Measurements from ENCODE around the gene TGFB2.

The TGFB2 gene

DNA sequence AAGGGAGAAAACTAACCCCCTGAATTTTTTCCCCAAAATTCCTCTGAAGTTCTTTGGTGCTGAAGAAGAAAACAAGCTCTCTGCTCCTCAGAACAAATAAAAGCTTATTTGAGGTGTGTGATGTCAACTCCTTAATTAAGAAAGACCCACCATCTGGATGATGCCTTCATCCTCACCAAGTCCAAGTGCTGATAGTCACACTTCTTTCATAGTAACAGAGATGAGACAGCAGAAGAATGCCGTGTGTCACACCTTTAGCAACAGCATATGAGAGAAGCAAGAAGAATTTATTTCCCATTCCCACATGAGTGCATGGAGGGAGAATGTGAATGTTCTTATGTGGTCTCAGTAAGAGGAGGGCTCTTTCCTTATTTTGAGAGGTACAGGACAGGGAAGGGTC lies 91.2 kb downstream of the TGFB2 start:
- Mint-ChIP-seq H3K36me3 (ENCODE audit: low read depth) (peaks cover 36% of the 10 kb centered on the region), H3K4me1 (peaks cover 16% of the 10 kb centered on the region), H3K9me3 (no peaks in the 10 kb centered on the region), H3K27ac (no peak overlapping the region), H3K27me3 (ENCODE audit: low read depth, poor library complexity) (no peaks in the 10 kb centered on the region), H3K4me3 (no peak overlapping the region)
- TF ChIP-seq, protein P1, sequence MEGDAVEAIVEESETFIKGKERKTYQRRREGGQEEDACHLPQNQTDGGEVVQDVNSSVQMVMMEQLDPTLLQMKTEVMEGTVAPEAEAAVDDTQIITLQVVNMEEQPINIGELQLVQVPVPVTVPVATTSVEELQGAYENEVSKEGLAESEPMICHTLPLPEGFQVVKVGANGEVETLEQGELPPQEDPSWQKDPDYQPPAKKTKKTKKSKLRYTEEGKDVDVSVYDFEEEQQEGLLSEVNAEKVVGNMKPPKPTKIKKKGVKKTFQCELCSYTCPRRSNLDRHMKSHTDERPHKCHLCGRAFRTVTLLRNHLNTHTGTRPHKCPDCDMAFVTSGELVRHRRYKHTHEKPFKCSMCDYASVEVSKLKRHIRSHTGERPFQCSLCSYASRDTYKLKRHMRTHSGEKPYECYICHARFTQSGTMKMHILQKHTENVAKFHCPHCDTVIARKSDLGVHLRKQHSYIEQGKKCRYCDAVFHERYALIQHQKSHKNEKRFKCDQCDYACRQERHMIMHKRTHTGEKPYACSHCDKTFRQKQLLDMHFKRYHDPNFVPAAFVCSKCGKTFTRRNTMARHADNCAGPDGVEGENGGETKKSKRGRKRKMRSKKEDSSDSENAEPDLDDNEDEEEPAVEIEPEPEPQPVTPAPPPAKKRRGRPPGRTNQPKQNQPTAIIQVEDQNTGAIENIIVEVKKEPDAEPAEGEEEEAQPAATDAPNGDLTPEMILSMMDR (IDR thresholded peaks at IDR 0.05) = no peak
- DNase-seq = no peak

DNA sequence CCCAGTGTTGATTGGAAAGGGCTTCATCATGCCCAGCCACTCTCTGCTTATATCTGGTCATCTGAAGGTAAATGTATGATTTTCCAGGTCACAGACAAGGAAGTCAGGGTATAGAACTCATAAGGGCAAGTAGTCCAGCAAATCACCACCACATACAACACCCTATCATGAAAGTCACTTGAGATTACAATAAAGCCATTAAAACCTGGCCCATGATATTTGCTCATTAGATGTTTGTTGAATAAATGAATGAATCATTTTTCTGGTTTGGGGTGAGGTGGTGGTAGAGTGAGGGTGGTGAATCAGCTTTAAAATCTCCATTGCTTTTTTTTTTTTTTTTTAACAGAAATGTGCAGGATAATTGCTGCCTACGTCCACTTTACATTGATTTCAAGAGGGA lies 91.9 kb downstream of the TGFB2 start:
- Mint-ChIP-seq H3K27me3 (ENCODE audit: low read depth, poor library complexity) (no peaks in the 10 kb centered on the region), H3K36me3 (ENCODE audit: low read depth) (peaks cover 36% of the 10 kb centered on the region), H3K9me3 (no peaks in the 10 kb centered on the region), H3K4me1 (peaks cover 16% of the 10 kb centered on the region), H3K27ac (no peak overlapping the region), H3K4me3 (no peak overlapping the region)
- TF ChIP-seq, protein P1 (IDR thresholded peaks at IDR 0.05) = no peak
- no peak for DNase-seq

DNA sequence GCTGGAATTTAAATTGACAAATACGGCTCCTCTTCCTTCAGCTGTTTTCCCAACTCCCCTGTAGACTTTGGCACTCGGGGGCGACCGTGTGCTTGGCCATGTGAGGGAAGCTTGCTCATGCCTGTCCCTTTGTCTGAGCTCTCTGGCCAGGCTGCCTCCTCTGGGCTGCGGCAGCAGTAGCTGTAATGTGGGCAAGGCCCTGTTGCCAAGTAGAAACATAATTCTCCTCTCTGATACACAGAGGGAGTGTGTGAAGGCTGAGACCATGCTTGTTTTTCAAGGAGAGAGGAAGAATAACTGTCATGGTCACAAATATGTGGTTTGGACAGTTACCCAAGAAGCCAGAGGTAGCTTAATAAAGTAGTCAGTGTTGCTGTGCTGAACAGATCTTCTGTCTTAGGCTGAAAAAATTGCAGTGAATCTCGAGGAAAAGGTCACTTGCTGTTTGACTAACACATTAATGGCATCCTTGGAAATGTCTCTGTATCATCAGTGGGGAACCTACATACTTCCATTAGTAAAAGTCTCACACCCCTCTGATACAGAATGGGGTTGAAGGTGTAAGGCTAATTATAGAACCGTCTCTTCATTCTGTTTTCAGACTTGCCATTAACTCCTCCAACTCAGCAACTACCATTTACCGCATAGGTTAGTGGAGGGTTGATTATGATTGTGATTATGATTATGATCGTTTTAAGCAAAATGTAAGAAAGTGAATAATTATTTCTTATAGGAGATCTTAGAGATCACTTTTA lies 94.6 kb downstream of the TGFB2 start:
- no peaks in the 10 kb centered on the region for H3K9me3 Mint-ChIP-seq
- peak; percentile 9 for DNase-seq

DNA sequence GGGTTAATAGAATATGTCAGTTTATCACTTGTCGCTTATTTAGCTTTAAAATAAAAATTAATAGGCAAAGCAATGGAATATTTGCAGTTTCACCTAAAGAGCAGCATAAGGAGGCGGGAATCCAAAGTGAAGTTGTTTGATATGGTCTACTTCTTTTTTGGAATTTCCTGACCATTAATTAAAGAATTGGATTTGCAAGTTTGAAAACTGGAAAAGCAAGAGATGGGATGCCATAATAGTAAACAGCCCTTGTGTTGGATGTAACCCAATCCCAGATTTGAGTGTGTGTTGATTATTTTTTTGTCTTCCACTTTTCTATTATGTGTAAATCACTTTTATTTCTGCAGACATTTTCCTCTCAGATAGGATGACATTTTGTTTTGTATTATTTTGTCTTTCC lies 98.1 kb downstream of the TGFB2 start:
- Mint-ChIP-seq H3K36me3 (ENCODE audit: low read depth) (peaks cover 14% of the 10 kb centered on the region), H3K27ac (no peak overlapping the region), H3K4me1 (peaks cover 5% of the 10 kb centered on the region), H3K27me3 (ENCODE audit: low read depth, poor library complexity) (no peaks in the 10 kb centered on the region), H3K9me3 (peaks cover 3% of the 10 kb centered on the region), H3K4me3 (no peak overlapping the region)
- DNase-seq = no peak
- TF ChIP-seq, protein P1 (IDR thresholded peaks at IDR 0.05) = no peak

More for the DNA sequence above, 94.6 kb downstream of the TGFB2 start:
- Mint-ChIP-seq H3K4me3 (no peak overlapping the region), H3K27me3 (ENCODE audit: low read depth, poor library complexity) (no peaks in the 10 kb centered on the region), H3K36me3 (ENCODE audit: low read depth) (peaks cover 27% of the 10 kb centered on the region), H3K4me1 (peaks cover 11% of the 10 kb centered on the region), H3K27ac (no peak overlapping the region)
- TF ChIP-seq, protein P1 (IDR thresholded peaks at IDR 0.05) = no peak

DNA sequence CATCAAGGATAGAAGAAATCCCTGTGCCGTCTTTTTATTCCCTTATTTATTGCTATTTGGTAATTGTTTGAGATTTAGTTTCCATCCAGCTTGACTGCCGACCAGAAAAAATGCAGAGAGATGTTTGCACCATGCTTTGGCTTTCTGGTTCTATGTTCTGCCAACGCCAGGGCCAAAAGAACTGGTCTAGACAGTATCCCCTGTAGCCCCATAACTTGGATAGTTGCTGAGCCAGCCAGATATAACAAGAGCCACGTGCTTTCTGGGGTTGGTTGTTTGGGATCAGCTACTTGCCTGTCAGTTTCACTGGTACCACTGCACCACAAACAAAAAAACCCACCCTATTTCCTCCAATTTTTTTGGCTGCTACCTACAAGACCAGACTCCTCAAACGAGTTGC lies 99.0 kb downstream of the TGFB2 start:
- Mint-ChIP-seq H3K36me3 (ENCODE audit: low read depth) (peaks cover 14% of the 10 kb centered on the region), H3K27me3 (ENCODE audit: low read depth, poor library complexity) (no peaks in the 10 kb centered on the region), H3K9me3 (peaks cover 10% of the 10 kb centered on the region), H3K27ac (no peak overlapping the region), H3K4me3 (no peak overlapping the region), H3K4me1 (peaks cover 5% of the 10 kb centered on the region)
- TF ChIP-seq, protein P1 (IDR thresholded peaks at IDR 0.05) = no peak
- DNase-seq = no peak

DNA sequence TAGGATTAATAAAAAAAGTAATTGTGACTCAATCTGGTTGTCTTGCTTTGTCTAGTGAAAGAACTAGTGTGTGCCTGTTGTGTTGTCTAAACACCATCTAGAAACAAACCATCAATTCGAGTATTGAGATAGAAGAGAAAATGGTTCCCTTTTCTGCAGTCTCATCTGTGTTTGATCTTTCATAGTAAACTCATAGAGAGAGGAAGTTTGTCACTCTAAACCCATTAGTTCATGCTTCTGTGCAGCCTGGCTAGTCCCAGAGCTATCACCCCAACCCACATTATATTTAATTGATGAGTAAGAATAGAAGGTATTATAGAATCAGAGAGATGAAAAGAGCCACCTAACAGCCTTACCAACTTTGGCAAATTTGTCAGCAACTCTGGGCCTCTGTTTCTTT lies 99.5 kb downstream of the TGFB2 start:
- H3K4me1 Mint-ChIP-seq = peaks cover 2% of the 10 kb centered on the region
- no peaks in the 10 kb centered on the region for H3K27me3 Mint-ChIP-seq (ENCODE audit: low read depth, poor library complexity)
- peaks cover 10% of the 10 kb centered on the region for H3K36me3 Mint-ChIP-seq (ENCODE audit: low read depth)
- TF ChIP-seq, protein P1 (IDR thresholded peaks at IDR 0.05) = no peak
- no peak overlapping the region for H3K4me3 Mint-ChIP-seq
- peaks cover 14% of the 10 kb centered on the region for H3K9me3 Mint-ChIP-seq
- DNase-seq = no peak
- H3K27ac Mint-ChIP-seq = no peak overlapping the region
